Lower leg skin (tissue), 4 donors: Measurements from ENCODE around the gene OBI1. TPM values are rescaled to one million over a fixed set of nuclear protein-coding genes. Genes with fewer than 3 reads are reported as not detected.

Experiments used
- DNase-seq, 2 donors: peaks; one replicate each; pipeline ENCODE4 v3.0.0-alpha.2; 2019; ENCODE audit warnings: low spot score in 2 of 2
- H3K4me3 ChIP-seq: fragments of 200-600 bp; sonication (generic); 2 replicates; pipeline ENCODE4 v1.5.1; 2017; ENCODE audit warnings: mild to moderate bottlenecking, low read depth; ENCODE audit not compliant: poor library complexity, severe bottlenecking
- POLR2A ChIP-seq, 2 donors: fragments of 450-650 bp; IDR thresholded peaks; one replicate each; pipeline ENCODE4 v1.6.1; 2016 to 2017; ENCODE audit warnings: antibody characterized with exemption in 2 of 2, mild to moderate bottlenecking in 1 of 2, moderate library complexity in 1 of 2
- WGBS, 2 donors: methylation state at CpG; one replicate each; pipeline ENCODE4 v1.1.5; 2018; 5-methylcytosine and 5-hydroxymethylcytosine counted together
- intact Hi-C: fragments of 100-400 bp; cut with DNase I; formaldehyde crosslinking; loops from one replicate; pipeline ENCODE4 v1.15.0; 2023; ENCODE audit warnings: low total_unique reads
- total RNA-seq, 4 donors: library from RNA; depleted of rRNA; stranded (reverse); fragments of >200 nt; gene quantifications; one replicate each; pipeline ENCODE4 v1.1.0, GENCODE V29; 2016
- TF ChIP-seq, protein P1 (sequence below), 3 donors: fragments of 450-650 bp; IDR thresholded peaks; one replicate each; pipeline ENCODE4 v1.5.1; 2016; ENCODE audit warnings: antibody characterized with exemption in 3 of 3, mild to moderate bottlenecking in 3 of 3, moderate library complexity in 2 of 3

The OBI1 gene
- total RNA-seq, 4 donors from 2014 or later, result 6.1 to 10.7 (median 8.7) TPM

DNA sequence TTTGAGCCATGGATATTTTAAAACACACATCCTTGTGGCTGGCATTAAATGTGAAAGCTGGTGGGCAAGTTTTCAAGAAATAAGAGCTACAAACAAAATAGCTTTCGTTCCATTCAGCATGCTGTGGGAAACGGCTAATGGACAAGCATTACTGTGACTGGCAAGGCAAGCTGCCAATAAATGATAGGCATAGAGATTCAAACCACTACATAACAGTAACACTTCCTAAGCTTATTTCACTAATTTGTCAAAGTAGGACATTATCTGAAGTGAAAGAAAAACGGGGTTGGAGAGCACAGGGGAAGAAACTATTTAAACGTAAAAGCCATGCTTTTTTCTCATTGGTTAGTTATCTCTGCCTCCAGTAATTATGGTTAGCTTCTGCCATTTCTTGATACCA lies 26.0 kb downstream of the OBI1 start:
- H3K4me3 ChIP-seq, result no peak overlapping the region
- 89 to 92% methylated on average over 4 of the region's 4 CpGs for WGBS, 2 donors
- no peak for DNase-seq
- intact Hi-C loops, result no loop called here
- TF ChIP-seq, protein P1, sequence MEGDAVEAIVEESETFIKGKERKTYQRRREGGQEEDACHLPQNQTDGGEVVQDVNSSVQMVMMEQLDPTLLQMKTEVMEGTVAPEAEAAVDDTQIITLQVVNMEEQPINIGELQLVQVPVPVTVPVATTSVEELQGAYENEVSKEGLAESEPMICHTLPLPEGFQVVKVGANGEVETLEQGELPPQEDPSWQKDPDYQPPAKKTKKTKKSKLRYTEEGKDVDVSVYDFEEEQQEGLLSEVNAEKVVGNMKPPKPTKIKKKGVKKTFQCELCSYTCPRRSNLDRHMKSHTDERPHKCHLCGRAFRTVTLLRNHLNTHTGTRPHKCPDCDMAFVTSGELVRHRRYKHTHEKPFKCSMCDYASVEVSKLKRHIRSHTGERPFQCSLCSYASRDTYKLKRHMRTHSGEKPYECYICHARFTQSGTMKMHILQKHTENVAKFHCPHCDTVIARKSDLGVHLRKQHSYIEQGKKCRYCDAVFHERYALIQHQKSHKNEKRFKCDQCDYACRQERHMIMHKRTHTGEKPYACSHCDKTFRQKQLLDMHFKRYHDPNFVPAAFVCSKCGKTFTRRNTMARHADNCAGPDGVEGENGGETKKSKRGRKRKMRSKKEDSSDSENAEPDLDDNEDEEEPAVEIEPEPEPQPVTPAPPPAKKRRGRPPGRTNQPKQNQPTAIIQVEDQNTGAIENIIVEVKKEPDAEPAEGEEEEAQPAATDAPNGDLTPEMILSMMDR (IDR thresholded peaks at IDR 0.05), result no peak
- TF ChIP-seq POLR2A (IDR thresholded peaks at IDR 0.05), result no peak

DNA sequence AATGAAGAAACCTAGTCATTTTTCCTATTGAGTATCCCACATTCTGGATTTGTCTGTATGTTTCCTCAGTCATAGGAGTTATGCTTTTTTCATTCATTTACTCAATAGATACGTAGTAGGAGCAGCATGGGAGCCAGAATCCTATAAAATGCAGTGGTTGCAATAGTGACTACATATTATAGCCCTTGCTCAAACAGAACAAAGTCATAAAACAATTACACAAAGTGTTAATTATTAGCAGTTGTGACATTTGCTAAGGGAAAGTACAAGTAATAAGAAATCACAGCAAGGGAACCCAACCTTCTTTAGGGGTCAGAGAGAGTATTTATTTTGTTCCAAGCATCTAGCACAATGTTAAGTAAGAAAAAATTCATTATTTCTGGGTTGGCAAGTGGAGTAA lies 27.9 kb downstream of the OBI1 start:
- no peak for DNase-seq
- H3K4me3 ChIP-seq, result no peak overlapping the region
- intact Hi-C loops, result no loop called here
- WGBS, 2 donors, result 89 to 95% methylated on average over 1 of the region's 1 CpG
- TF ChIP-seq, protein P1 (IDR thresholded peaks at IDR 0.05), result no peak
- TF ChIP-seq POLR2A (IDR thresholded peaks at IDR 0.05), result no peak

DNA sequence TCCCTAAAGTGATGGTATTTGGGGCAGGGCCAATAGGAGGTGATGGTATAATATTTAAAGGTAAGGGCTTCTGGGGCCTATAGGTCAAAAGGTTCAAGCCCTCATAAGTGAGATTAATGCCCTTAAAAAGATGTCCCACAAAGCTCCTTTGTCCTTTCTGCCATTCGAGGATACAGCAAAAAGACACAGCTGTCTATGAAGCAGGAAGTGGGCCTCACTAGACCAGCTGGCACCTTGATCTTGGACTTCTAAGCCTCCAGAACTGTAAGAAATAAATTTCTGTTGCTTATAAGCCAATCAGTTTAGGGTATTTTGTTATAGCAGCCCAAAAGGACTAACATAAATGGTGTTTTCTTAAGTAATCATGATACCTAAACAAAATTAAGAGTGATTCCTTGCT lies 28.4 kb downstream of the OBI1 start:
- 91 to 93% methylated on average over 1 of the region's 1 CpG for WGBS, 2 donors
- intact Hi-C loops, result no loop called here

DNA sequence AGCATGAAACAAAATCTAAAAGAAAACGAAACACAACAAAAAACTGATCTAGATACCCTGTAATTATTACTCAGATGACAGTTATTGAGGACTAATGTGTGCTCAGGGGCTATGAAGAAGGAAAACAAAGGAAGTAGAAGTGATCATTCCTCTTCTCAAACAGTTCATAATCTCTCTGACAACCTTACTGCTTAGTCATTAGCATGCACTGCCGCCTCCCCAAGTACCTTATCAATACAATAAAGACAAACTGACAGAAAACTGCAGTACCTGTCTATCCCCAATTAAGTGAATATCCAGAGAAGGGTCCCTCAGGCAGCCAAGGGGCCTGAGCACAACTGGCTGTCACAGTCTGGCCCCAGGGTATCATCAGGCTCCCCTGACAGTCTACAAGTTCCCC lies 33.6 kb downstream of the OBI1 start:
- no peak overlapping the region for H3K4me3 ChIP-seq
- no peak for DNase-seq
- 96 to 99% methylated on average over 2 of the region's 2 CpGs for WGBS, 2 donors
- TF ChIP-seq, protein P1 (IDR thresholded peaks at IDR 0.05), result no peak
- TF ChIP-seq POLR2A (IDR thresholded peaks at IDR 0.05), result no peak
- intact Hi-C loops, result no loop called here

More for the DNA sequence above, 28.4 kb downstream of the OBI1 start:
- no peak for TF ChIP-seq POLR2A (IDR thresholded peaks at IDR 0.05)
- TF ChIP-seq, protein P1 (IDR thresholded peaks at IDR 0.05), result no peak
- no peak overlapping the region for H3K4me3 ChIP-seq
- DNase-seq, result no peak

DNA sequence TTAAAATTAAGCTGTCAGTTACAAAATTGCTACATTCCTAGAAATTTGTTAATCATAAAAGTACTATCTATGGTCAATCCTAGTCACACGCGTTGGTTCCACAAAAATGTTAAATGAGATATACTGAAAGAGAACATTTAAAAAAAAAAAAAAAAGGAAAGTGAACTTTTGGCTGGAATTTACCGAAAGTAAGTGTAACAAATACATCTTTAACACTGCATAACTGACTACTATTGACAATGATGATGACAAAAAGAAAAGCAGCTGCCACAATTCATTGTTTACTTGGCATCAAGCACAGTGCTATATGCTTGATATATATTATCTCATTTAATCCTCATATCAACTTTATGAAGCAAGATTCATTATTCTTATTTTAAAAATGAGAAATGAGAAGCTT lies 35.8 kb downstream of the OBI1 start:
- 97% methylated on average over 3 of the region's 3 CpGs for WGBS, 2 donors
- no peak overlapping the region for H3K4me3 ChIP-seq
- intact Hi-C loops, result no loop called here
- TF ChIP-seq, protein P1 (IDR thresholded peaks at IDR 0.05), result no peak
- TF ChIP-seq POLR2A (IDR thresholded peaks at IDR 0.05), result no peak
- no peak for DNase-seq

DNA sequence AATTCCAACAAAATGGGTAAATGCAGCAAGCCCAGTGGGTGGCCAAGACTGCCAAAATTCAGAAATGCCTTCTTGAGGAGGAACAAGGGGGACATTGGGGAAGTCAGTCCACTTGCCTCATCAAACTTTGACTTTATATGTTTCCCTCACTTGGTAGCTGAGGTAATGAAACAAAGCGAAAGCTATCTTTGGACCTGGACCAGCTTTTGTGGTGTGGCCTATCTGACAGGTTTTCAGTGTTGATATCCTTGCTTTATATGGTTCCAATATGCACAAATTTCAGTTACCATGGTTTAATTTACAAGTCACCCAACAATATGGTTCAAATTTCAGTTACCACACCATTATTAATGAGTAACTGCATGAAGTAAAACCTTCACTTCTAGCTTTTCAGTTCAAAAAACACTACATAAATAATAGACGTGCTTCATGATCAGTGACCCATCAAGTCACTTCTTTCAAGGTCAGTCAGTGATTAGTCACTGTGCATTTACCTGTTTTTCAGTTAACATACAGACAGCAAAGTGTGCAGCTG lies 38.0 kb downstream of the OBI1 start:
- 94 to 98% methylated on average over 2 of the region's 2 CpGs for WGBS, 2 donors
- no peak for DNase-seq
- intact Hi-C loops, result no loop called here
- no peak overlapping the region for H3K4me3 ChIP-seq
- no peak for TF ChIP-seq POLR2A (IDR thresholded peaks at IDR 0.05)
- TF ChIP-seq, protein P1 (IDR thresholded peaks at IDR 0.05), result no peak
